ENCODE results near the gene LCN15.
"Not testable (repeated sequence)": the region's sequence is repeated elsewhere in the genome, so short reads cannot be mapped to it uniquely, and the experiment has no call there.

LCN15 gene

GRCh38 chr9:136719195-136719880, 45.0 kb downstream of the LCN15 start:
- DNase-seq, result no peak

GRCh38 chr9:136718345-136719194, 45.7 kb downstream of the LCN15 start:
- DNase-seq, result no peak

GRCh38 chr9:136717399-136717798, 46.9 kb downstream of the LCN15 start:
- no peak for DNase-seq

- DNase-seq, result no peak
Measured at GRCh38 chr9:136714893-136715274, 49.4 kb downstream of the LCN15 start.

GRCh38 chr9:136714096-136714892, 50.0 kb downstream of the LCN15 start:
- DNase-seq, result no peak

- DNase-seq, result no peak
Measured at GRCh38 chr9:136713550-136713949, 50.8 kb downstream of the LCN15 start.

GRCh38 chr9:136712690-136713544, 51.4 kb downstream of the LCN15 start:
- no peak for DNase-seq

- DNase-seq, result no peak
Measured at GRCh38 chr9:136711751-136712689, 52.3 kb downstream of the LCN15 start, which contains the start of gene DIPK1B. DIPK1B (plus strand) TSS chr9:136712572; CDS start chr9:136712666, 94 bp downstream.

- not testable (repeated sequence) for DNase-seq
Measured at GRCh38 chr9:136711219-136711648, 53.1 kb downstream of the LCN15 start.

- DNase-seq, result no peak
Measured at GRCh38 chr9:136710543-136710942, 53.8 kb downstream of the LCN15 start.

All from activated naive CD4-positive, alpha-beta T cell treated with anti-CD3 and anti-CD28 coated beads, Interleukin-2, amount 50 U/mL, for 16 hours (primary cell).